HepG2 (cell line): ENCODE data around the gene CYB5D1. TPM values are rescaled to one million over a fixed set of nuclear protein-coding genes. Genes with fewer than 3 reads are reported as not detected.

Experiments
- AHR ChIP-seq: IDR thresholded peaks from 2 replicates; pipeline ENCODE4 v1.6.1; 2018; ENCODE audit warnings: missing genetic modification reagents, missing compliant biosample characterization
- MAF1 ChIP-seq: sonication (generic); formaldehyde crosslinking; IDR thresholded peaks from 2 replicates; pipeline ENCODE4 v1.5.0; 2020; ENCODE audit warnings: missing genetic modification reagents, borderline replicate concordance
- MED13 ChIP-seq: sonication (generic); formaldehyde crosslinking; IDR thresholded peaks from 2 replicates; pipeline ENCODE4 v1.5.0; 2020; ENCODE audit warnings: missing genetic modification reagents
- MIXL1 ChIP-seq: IDR thresholded peaks from 2 replicates; pipeline ENCODE4 v1.6.1; 2016
- MYC ChIP-seq: sonication (generic); formaldehyde crosslinking; IDR thresholded peaks from 2 replicates; pipeline ENCODE4 v1.9.0; 2021; ENCODE audit warnings: missing genetic modification reagents, borderline replicate concordance
- SAP130 ChIP-seq: IDR thresholded peaks from 2 replicates; pipeline ENCODE4 v1.6.1; 2016; ENCODE audit warnings: low read depth
- SETDB1 ChIP-seq: sonication (generic); formaldehyde crosslinking; IDR thresholded peaks from 2 replicates; pipeline ENCODE4 v1.5.1; 2020; ENCODE audit warnings: missing genetic modification reagents, mild to moderate bottlenecking, borderline replicate concordance
- SMAD1 ChIP-seq: sonication (generic); formaldehyde crosslinking; IDR thresholded peaks from 2 replicates; pipeline ENCODE4 v1.4.0; 2020; ENCODE audit warnings: missing genetic modification reagents, low read depth, mild to moderate bottlenecking, borderline replicate concordance
- SMARCC2 ChIP-seq: fragments of 450-650 bp; IDR thresholded peaks from 2 replicates; pipeline ENCODE4 v1.6.1; 2017; ENCODE audit warnings: antibody characterized with exemption, mild to moderate bottlenecking
- SP5 ChIP-seq: IDR thresholded peaks from 2 replicates; pipeline ENCODE4 v1.6.1; 2016; ENCODE audit warnings: low read depth, borderline replicate concordance
- TARDBP ChIP-seq: sonication (generic); formaldehyde crosslinking; IDR thresholded peaks from 2 replicates; pipeline ENCODE4 v1.8.0; 2022; ENCODE audit warnings: mild to moderate bottlenecking, missing genetic modification reagents
- TBX2 ChIP-seq: sonication (generic); formaldehyde crosslinking; IDR thresholded peaks from 2 replicates; pipeline ENCODE4 v1.5.0; 2020; ENCODE audit warnings: missing genetic modification reagents, mild to moderate bottlenecking, borderline replicate concordance
- ZFAT ChIP-seq: sonication (generic); formaldehyde crosslinking; conservative IDR thresholded peaks from 2 replicates; pipeline ENCODE4 v1.8.1; 2023; ENCODE audit warnings: missing genetic modification reagents, inconsistent platforms
- ZFY ChIP-seq: sonication (generic); formaldehyde crosslinking; IDR thresholded peaks from 2 replicates; pipeline ENCODE4 v1.4.0; 2020; ENCODE audit warnings: missing genetic modification reagents
- ZNF446 ChIP-seq: sonication (generic); formaldehyde crosslinking; IDR thresholded peaks from 2 replicates; pipeline ENCODE4 v1.5.0; 2020; ENCODE audit warnings: mild to moderate bottlenecking, missing genetic modification reagents
- ZNF746 ChIP-seq: sonication (generic); formaldehyde crosslinking; IDR thresholded peaks from 2 replicates; pipeline ENCODE4 v1.8.0; 2022; ENCODE audit warnings: mild to moderate bottlenecking, missing genetic modification reagents
- polyA plus RNA-seq, 8 experiments: library from polyadenylated mRNA; depleted of rRNA in 3 of 8; stranded (reverse) in 7 of 8; unstranded in 1 of 8; fragments of >200 nt; fragmentation: Illumina TruSeq in 4 of 8; extraction: Trizol in 4 of 8; gene quantifications; 2 replicates each; pipeline versions ENCODE4 v1.2.1 to v1.2.3, GENCODE V29; 2011 to 2016; ENCODE audit warnings: low read depth in 4 of 8, missing spikeins in 1 of 8, mixed read lengths in 1 of 8; ENCODE audit not compliant: insufficient read depth in 1 of 8
- total RNA-seq, 5 experiments: library from RNA; depleted of rRNA; stranded (reverse); fragments of >200 nt; fragmentation: Illumina TruSeq; extraction: Trizol; gene quantifications; 2 replicates each; pipeline ENCODE4 v1.2.3, GENCODE V29; 2016; ENCODE audit warnings: low read depth in 1 of 5
- TF ChIP-seq, protein P1 (sequence below): sonication (generic); formaldehyde crosslinking; IDR thresholded peaks from 2 replicates; pipeline ENCODE4 v1.4.0; 2020; ENCODE audit warnings: missing genetic modification reagents
- TF ChIP-seq, protein P2 (sequence below): sonication (generic); formaldehyde crosslinking; IDR thresholded peaks from 2 replicates; pipeline ENCODE4 v1.8.1; 2023; ENCODE audit warnings: missing genetic modification reagents, inconsistent platforms, borderline replicate concordance
- TF ChIP-seq, protein P3 (sequence below): sonication (generic); formaldehyde crosslinking; IDR thresholded peaks from 2 replicates; pipeline ENCODE4 v1.8.1; 2022; ENCODE audit warnings: low read depth, mild to moderate bottlenecking, missing genetic modification reagents
- TF ChIP-seq, protein P4 (sequence below): sonication (generic); formaldehyde crosslinking; IDR thresholded peaks from 2 replicates; pipeline ENCODE4 v1.5.1; 2020; ENCODE audit warnings: mild to moderate bottlenecking, missing genetic modification reagents, moderate library complexity

The CYB5D1 gene
- total and polyA plus RNA-seq, 2 of the 13 experiments (the other 11 are each of a cell fraction or from before 2014, with no cell fraction given) = 8.9 to 17.0 TPM

DNA sequence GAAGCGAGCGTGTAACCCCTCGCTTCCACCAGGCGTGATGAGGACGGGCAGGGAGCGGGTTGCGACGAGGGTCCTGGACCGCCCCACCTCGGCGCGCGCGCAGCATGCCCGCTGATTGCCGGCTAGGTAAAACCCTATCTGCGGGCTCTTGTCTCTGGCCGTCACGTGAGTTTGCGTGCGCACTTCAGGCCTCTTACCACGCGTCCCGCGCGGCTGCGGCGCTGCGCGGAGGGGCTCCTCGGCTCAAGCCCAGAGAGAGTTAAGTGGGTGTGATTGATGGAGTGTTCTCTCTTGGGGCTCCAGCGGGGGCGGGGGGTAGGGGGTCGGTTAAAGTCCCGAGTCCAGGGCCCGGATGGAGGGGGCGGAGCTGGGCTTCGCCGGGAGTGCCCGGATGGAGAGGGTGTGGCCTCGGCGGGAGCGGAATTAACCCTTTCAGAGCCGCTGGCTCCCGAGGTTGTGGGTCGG lies 15.9 kb upstream of the CYB5D1 start (continued):
- TF ChIP-seq SETDB1 (CRISPR knock-in tag) = no peak
- no peak for TF ChIP-seq AHR (CRISPR knock-in tag)
- TF ChIP-seq, protein P1, sequence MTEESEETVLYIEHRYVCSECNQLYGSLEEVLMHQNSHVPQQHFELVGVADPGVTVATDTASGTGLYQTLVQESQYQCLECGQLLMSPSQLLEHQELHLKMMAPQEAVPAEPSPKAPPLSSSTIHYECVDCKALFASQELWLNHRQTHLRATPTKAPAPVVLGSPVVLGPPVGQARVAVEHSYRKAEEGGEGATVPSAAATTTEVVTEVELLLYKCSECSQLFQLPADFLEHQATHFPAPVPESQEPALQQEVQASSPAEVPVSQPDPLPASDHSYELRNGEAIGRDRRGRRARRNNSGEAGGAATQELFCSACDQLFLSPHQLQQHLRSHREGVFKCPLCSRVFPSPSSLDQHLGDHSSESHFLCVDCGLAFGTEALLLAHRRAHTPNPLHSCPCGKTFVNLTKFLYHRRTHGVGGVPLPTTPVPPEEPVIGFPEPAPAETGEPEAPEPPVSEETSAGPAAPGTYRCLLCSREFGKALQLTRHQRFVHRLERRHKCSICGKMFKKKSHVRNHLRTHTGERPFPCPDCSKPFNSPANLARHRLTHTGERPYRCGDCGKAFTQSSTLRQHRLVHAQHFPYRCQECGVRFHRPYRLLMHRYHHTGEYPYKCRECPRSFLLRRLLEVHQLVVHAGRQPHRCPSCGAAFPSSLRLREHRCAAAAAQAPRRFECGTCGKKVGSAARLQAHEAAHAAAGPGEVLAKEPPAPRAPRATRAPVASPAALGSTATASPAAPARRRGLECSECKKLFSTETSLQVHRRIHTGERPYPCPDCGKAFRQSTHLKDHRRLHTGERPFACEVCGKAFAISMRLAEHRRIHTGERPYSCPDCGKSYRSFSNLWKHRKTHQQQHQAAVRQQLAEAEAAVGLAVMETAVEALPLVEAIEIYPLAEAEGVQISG (CRISPR knock-in tag) = peak; percentile 51; the same call in 1 of the 2 replicates
- TF ChIP-seq SP5 (CRISPR knock-in tag) = peak; percentile 27; the same call in 1 of the 2 replicates
- TF ChIP-seq MED13 (CRISPR knock-in tag) = peak; percentile 32; the same call in 1 of the 2 replicates
- 0 out of 2 replicates have a peak, but pooled peaks have one; percentile 57 for TF ChIP-seq MYC (CRISPR knock-in tag)
- TF ChIP-seq TARDBP (CRISPR knock-in tag) = 0 out of 2 replicates have a peak, but pooled peaks have one; percentile 12
- no peak for TF ChIP-seq SMARCC2
- TF ChIP-seq ZFY (CRISPR knock-in tag) = peak; percentile 53
- peak; percentile 32; the same call in 1 of the 2 replicates for TF ChIP-seq SAP130 (CRISPR knock-in tag)
- peak; percentile 56; the same call in 1 of the 2 replicates for TF ChIP-seq TBX2 (CRISPR knock-in tag)
- no peak for TF ChIP-seq MAF1 (CRISPR knock-in tag)
- peak; percentile 20; the same call in 1 of the 2 replicates for TF ChIP-seq SMAD1 (CRISPR knock-in tag)
- TF ChIP-seq ZNF446 (CRISPR knock-in tag) = 0 out of 2 replicates have a peak, but pooled peaks have one; percentile 9
- TF ChIP-seq, protein P2, sequence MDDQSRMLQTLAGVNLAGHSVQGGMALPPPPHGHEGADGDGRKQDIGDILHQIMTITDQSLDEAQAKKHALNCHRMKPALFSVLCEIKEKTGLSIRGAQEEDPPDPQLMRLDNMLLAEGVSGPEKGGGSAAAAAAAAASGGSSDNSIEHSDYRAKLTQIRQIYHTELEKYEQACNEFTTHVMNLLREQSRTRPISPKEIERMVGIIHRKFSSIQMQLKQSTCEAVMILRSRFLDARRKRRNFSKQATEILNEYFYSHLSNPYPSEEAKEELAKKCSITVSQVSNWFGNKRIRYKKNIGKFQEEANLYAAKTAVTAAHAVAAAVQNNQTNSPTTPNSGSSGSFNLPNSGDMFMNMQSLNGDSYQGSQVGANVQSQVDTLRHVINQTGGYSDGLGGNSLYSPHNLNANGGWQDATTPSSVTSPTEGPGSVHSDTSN (CRISPR knock-in tag) = no peak
- TF ChIP-seq ZNF746 (CRISPR knock-in tag) = peak; percentile 83
- TF ChIP-seq, protein P3, sequence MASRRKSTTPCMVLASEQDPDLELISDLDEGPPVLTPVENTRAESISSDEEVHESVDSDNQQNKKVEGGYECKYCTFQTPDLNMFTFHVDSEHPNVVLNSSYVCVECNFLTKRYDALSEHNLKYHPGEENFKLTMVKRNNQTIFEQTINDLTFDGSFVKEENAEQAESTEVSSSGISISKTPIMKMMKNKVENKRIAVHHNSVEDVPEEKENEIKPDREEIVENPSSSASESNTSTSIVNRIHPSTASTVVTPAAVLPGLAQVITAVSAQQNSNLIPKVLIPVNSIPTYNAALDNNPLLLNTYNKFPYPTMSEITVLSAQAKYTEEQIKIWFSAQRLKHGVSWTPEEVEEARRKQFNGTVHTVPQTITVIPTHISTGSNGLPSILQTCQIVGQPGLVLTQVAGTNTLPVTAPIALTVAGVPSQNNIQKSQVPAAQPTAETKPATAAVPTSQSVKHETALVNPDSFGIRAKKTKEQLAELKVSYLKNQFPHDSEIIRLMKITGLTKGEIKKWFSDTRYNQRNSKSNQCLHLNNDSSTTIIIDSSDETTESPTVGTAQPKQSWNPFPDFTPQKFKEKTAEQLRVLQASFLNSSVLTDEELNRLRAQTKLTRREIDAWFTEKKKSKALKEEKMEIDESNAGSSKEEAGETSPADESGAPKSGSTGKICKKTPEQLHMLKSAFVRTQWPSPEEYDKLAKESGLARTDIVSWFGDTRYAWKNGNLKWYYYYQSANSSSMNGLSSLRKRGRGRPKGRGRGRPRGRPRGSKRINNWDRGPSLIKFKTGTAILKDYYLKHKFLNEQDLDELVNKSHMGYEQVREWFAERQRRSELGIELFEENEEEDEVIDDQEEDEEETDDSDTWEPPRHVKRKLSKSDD (CRISPR knock-in tag) = no peak
- 0 out of 2 replicates have a peak, but pooled peaks have one; percentile 2 for TF ChIP-seq MIXL1 (CRISPR knock-in tag)
- TF ChIP-seq, protein P4, sequence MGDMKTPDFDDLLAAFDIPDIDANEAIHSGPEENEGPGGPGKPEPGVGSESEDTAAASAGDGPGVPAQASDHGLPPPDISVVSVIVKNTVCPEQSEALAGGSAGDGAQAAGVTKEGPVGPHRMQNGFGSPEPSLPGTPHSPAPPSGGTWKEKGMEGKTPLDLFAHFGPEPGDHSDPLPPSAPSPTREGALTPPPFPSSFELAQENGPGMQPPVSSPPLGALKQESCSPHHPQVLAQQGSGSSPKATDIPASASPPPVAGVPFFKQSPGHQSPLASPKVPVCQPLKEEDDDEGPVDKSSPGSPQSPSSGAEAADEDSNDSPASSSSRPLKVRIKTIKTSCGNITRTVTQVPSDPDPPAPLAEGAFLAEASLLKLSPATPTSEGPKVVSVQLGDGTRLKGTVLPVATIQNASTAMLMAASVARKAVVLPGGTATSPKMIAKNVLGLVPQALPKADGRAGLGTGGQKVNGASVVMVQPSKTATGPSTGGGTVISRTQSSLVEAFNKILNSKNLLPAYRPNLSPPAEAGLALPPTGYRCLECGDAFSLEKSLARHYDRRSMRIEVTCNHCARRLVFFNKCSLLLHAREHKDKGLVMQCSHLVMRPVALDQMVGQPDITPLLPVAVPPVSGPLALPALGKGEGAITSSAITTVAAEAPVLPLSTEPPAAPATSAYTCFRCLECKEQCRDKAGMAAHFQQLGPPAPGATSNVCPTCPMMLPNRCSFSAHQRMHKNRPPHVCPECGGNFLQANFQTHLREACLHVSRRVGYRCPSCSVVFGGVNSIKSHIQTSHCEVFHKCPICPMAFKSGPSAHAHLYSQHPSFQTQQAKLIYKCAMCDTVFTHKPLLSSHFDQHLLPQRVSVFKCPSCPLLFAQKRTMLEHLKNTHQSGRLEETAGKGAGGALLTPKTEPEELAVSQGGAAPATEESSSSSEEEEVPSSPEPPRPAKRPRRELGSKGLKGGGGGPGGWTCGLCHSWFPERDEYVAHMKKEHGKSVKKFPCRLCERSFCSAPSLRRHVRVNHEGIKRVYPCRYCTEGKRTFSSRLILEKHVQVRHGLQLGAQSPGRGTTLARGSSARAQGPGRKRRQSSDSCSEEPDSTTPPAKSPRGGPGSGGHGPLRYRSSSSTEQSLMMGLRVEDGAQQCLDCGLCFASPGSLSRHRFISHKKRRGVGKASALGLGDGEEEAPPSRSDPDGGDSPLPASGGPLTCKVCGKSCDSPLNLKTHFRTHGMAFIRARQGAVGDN = peak; percentile 65; the same call in 1 of the 2 replicates
- TF ChIP-seq ZFAT (CRISPR knock-in tag) = no peak
